Measurements from ENCODE around the gene TMEM80. TPM values are rescaled to one million over a fixed set of nuclear protein-coding genes. Genes with fewer than 3 reads are reported as not detected.
A peak's percentile ranks its signal among the peaks of the same experiment; 100 is the strongest.

Gene TMEM80
- total RNA-seq, 1 donor: 17.4 TPM

DNA sequence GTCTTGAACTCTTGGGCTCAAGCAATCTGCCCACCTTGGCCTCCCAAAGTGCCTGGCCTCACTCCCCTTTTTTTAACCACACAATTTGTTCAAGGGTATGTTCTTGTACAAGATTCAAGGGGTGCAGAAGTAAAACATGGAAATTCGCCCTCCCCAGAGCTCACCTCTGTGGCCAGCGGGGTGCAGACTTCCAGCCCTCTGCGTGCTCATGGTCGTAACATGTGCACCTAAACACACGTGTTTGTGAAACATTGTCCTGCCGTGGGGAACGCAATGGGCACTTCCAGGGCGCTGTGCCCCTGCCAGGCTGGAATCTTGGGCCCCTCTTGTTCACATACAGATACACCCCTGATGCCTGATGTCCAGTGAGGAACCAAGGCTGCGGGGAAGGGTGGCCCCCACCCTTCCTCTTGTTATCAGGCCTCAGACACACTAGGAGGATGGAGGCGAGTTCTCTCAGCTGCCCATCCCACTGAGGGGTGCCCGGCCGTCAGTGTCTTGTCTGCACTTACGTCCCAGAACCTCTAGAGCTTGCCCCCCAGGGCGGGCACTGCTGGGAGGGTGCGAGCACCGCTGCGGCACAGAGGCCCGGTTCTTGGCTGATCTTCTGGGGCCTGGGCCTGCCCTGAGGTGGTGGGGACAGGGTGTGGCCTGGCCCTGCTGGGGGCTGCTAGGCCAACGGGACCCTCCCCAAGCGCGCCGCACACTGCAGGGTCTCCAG, 6.3 kb downstream of the TMEM80 start:
- TF ChIP-seq, protein P1, sequence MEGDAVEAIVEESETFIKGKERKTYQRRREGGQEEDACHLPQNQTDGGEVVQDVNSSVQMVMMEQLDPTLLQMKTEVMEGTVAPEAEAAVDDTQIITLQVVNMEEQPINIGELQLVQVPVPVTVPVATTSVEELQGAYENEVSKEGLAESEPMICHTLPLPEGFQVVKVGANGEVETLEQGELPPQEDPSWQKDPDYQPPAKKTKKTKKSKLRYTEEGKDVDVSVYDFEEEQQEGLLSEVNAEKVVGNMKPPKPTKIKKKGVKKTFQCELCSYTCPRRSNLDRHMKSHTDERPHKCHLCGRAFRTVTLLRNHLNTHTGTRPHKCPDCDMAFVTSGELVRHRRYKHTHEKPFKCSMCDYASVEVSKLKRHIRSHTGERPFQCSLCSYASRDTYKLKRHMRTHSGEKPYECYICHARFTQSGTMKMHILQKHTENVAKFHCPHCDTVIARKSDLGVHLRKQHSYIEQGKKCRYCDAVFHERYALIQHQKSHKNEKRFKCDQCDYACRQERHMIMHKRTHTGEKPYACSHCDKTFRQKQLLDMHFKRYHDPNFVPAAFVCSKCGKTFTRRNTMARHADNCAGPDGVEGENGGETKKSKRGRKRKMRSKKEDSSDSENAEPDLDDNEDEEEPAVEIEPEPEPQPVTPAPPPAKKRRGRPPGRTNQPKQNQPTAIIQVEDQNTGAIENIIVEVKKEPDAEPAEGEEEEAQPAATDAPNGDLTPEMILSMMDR (IDR thresholded peaks at IDR 0.05; ENCODE audit: extremely low read depth, low read depth, low read length): no peak
- H3K4me1 ChIP-seq (ENCODE audit: insufficient read depth, low read length): peaks cover 26% of the 10 kb centered on the region
- H4K20me1 ChIP-seq (ENCODE audit: insufficient read depth, low read length): peaks cover 21% of the 10 kb centered on the region
- peak; percentile 65 for DNase-seq (ENCODE audit: insufficient read length, low spot score, missing footprints)
- no peaks in the 10 kb centered on the region for H3K9me3 ChIP-seq (ENCODE audit: low read depth, low read length)
- H2AFZ ChIP-seq (ENCODE audit: low read length): no peak overlapping the region
- no peak overlapping the region for H3K4me3 ChIP-seq (ENCODE audit: insufficient read depth, low read length)
- H3K27ac ChIP-seq (ENCODE audit: low read depth, low read length): no peak overlapping the region
- no peak overlapping the region for H3K4me2 ChIP-seq (ENCODE audit: insufficient read depth, low read length)
- H3K79me2 ChIP-seq (ENCODE audit: insufficient read depth, low read length): peaks cover 40% of the 10 kb centered on the region
- peaks cover 11% of the 10 kb centered on the region for H3K36me3 ChIP-seq (ENCODE audit: insufficient read depth, low read length)
- no peaks in the 10 kb centered on the region for H3K27me3 ChIP-seq (ENCODE audit: insufficient read depth, low read length)

DNA sequence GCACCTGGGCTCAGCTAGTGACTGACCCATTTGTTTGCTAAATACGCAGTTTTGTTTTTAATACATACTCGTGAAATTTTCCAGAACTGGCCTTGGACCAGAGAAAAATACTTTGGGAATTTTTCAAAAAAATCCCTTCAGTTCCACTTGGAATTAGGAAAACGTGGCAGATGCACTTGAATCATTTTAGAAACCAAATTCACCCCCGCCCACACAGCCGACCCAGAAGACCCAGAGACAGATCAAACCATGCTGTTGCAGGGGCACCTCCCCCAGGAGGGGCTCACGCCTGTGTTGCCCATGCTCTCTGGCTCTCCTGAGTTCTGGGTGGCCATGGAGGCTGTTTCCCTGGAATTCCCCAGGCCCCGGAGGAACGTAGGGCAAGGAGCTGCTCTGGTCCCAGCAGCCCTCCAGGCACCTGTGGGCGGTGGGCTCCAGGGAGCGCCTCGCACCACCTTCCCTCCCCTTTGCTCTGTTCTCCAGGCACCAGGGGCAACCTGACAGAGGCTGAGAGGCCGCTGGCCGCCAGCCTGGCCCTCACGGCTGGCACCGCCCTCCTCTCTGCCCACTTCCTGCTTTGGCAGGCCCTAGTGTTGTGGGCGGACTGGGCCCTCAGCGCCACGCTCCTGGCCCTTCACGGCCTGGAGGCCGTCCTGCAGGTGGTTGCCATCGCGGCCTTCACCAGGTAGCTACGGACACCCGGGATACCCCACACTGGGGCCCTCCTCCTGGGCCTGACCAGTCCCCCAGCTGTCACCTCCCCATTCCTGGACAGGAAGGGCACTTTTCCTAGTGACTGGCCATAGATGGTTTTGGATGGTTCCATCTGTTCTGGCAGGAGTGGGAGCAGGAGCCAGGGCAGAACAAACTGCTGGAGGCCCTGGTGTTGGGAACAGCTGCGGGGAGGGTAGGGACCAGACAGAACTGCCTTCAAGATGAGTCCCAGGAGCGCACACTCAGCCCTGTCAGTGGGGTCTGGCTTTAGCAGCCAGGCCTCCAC, 7.1 kb downstream of the TMEM80 start:
- H2AFZ ChIP-seq (ENCODE audit: low read length): no peak overlapping the region
- H3K27ac ChIP-seq (ENCODE audit: low read depth, low read length): no peak overlapping the region
- H3K4me1 ChIP-seq (ENCODE audit: insufficient read depth, low read length): peaks cover 21% of the 10 kb centered on the region
- peaks cover 11% of the 10 kb centered on the region for H3K36me3 ChIP-seq (ENCODE audit: insufficient read depth, low read length)
- DNase-seq (ENCODE audit: insufficient read length, low spot score, missing footprints): peak; percentile 92
- no peaks in the 10 kb centered on the region for H3K9me3 ChIP-seq (ENCODE audit: low read depth, low read length)
- no peak overlapping the region for H3K4me3 ChIP-seq (ENCODE audit: insufficient read depth, low read length)
- H3K4me2 ChIP-seq (ENCODE audit: insufficient read depth, low read length): peak overlapping the region; percentile 13
- TF ChIP-seq, protein P1 (IDR thresholded peaks at IDR 0.05; ENCODE audit: extremely low read depth, low read depth, low read length): no peak
- H3K27me3 ChIP-seq (ENCODE audit: insufficient read depth, low read length): no peaks in the 10 kb centered on the region
- peaks cover 38% of the 10 kb centered on the region for H3K79me2 ChIP-seq (ENCODE audit: insufficient read depth, low read length)
- H4K20me1 ChIP-seq (ENCODE audit: insufficient read depth, low read length): peaks cover 17% of the 10 kb centered on the region

DNA sequence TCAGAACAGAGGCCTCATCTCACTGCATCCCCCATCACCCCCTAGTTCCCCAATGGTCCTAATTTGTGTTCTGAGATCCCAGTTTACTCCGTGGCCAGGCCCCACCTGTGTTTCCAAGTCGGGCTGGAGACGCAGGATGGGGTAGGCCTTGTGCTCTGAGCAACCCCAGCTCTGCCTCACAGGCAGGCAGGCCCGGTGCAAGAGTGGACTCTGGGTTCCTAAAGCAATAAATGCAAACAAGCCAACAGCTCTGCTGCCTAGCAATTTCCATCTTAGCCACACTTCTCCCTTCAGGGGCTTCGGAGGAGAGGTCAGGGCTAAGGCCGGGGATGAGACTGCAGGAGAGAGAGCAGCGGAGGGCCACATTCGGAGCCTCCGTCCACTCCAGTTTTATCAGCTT, 7.9 kb downstream of the TMEM80 start:
- Histone ChIP-seq H4K20me1 (ENCODE audit: insufficient read depth, low read length) (peaks cover 9% of the 10 kb centered on the region), H3K79me2 (ENCODE audit: insufficient read depth, low read length) (peaks cover 31% of the 10 kb centered on the region)
- TF ChIP-seq, protein P1 (IDR thresholded peaks at IDR 0.05; ENCODE audit: extremely low read depth, low read depth, low read length): no peak

More for the DNA sequence above, 7.9 kb downstream of the TMEM80 start:
- Histone ChIP-seq H2AFZ (ENCODE audit: low read length) (no peak overlapping the region), H3K4me1 (ENCODE audit: insufficient read depth, low read length) (peaks cover 13% of the 10 kb centered on the region), H3K27me3 (ENCODE audit: insufficient read depth, low read length) (no peaks in the 10 kb centered on the region), H3K4me2 (ENCODE audit: insufficient read depth, low read length) (no peak overlapping the region), H3K4me3 (ENCODE audit: insufficient read depth, low read length) (no peak overlapping the region), H3K9me3 (ENCODE audit: low read depth, low read length) (no peaks in the 10 kb centered on the region), H3K27ac (ENCODE audit: low read depth, low read length) (no peak overlapping the region), H3K36me3 (ENCODE audit: insufficient read depth, low read length) (peaks cover 11% of the 10 kb centered on the region)
- peak; percentile 64 for DNase-seq (ENCODE audit: insufficient read length, low spot score, missing footprints)

Measured in osteoblast (primary cell).